PFSK-1 (cell line): ENCODE results near the gene CHST9.

Source experiments
- FOXP2 ChIP-seq: optimal IDR thresholded peaks from 2 replicates; pipeline ENCODE3; 2011; ENCODE audit warnings: borderline replicate concordance, control low read depth, inconsistent platforms; ENCODE audit not compliant: insufficient read depth; ENCODE audit errors: extremely low read length, extremely low read depth
- POLR2AphosphoS5 ChIP-seq: IDR thresholded peaks from 2 replicates; pipeline ENCODE4 v1.6.1; 2012; ENCODE audit warnings: low read depth, mild to moderate bottlenecking, control low read depth, low read length, moderate library complexity
- REST ChIP-seq, 2 experiments: IDR thresholded peaks; 2 replicates each; pipeline versions ENCODE4 v1.6.1 to v1.8.0; 2011 to 2012; ENCODE audit warnings: low read depth in 2 of 2, low read length in 2 of 2, control low read depth in 1 of 2, inconsistent platforms in 1 of 2, mild to moderate bottlenecking in 1 of 2, moderate library complexity in 1 of 2; ENCODE audit not compliant: insufficient read depth in 1 of 2
- SIN3A ChIP-seq: IDR thresholded peaks from 2 replicates; pipeline ENCODE4 v1.6.1; 2012; ENCODE audit warnings: mild to moderate bottlenecking, low read length, moderate library complexity, borderline replicate concordance; ENCODE audit not compliant: insufficient read depth
- TAF1 ChIP-seq: IDR thresholded peaks from 2 replicates; pipeline ENCODE4 v1.6.1; 2012; ENCODE audit warnings: low read length, control low read depth, borderline replicate concordance; ENCODE audit not compliant: insufficient read depth

- TF ChIP-seq SIN3A (no peak), POLR2AphosphoS5 (no peak), REST (IDR thresholded peaks at IDR 0.05; ENCODE audit: insufficient read depth in 1 of 2, low read depth in 2 of 2, low read length in 2 of 2) (no peak), TAF1 (no peak), FOXP2 (no peak)
These were observed 90.5 kb downstream of the CHST9 start for GRCh38 chr18:27094621-27095020.
